GM19025 (cell line): Measurements from ENCODE around the gene ATG4C.
A peak's percentile ranks its signal among the peaks of the same experiment; 100 is the strongest.
"Not testable (repeated sequence)": the region's sequence is repeated elsewhere in the genome, so short reads cannot be mapped to it uniquely, and the experiment has no call there.

Experiments
- ATAC-seq: cut with Tn5 transposase; IDR thresholded peaks from one replicate; pipeline ENCODE4 v1.9.1; 2021; ENCODE audit warnings: mild to moderate bottlenecking, low read depth, moderate library complexity; ENCODE audit not compliant: unreplicated experiment

ATG4C gene

GRCh38 chr1:62774006-62774405, 9.9 kb upstream of the ATG4C start:
- no peak for ATAC-seq

GRCh38 chr1:62774971-62775595, 8.8 kb upstream of the ATG4C start:
- no peak for ATAC-seq

DNA sequence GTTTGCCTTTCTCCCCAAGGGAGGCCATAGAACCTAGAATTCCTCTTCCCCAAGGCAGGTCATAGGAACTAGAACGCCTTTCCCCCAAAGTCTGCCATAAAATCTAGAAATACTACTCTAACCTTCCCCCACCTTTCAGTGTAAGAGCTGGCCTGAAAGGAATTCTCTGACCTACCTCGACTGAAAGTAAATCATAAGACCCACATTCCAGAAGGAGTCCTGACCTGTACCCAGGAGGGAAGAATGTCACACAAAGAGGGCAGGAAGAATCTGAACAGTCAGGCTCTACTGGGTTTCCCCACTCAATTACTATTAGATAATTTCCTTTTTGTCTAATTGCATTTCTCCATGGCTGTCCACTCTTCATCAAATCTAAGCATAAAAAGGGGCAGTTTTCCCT, 5.7 kb upstream of the ATG4C start:
- ATAC-seq, result no peak

DNA sequence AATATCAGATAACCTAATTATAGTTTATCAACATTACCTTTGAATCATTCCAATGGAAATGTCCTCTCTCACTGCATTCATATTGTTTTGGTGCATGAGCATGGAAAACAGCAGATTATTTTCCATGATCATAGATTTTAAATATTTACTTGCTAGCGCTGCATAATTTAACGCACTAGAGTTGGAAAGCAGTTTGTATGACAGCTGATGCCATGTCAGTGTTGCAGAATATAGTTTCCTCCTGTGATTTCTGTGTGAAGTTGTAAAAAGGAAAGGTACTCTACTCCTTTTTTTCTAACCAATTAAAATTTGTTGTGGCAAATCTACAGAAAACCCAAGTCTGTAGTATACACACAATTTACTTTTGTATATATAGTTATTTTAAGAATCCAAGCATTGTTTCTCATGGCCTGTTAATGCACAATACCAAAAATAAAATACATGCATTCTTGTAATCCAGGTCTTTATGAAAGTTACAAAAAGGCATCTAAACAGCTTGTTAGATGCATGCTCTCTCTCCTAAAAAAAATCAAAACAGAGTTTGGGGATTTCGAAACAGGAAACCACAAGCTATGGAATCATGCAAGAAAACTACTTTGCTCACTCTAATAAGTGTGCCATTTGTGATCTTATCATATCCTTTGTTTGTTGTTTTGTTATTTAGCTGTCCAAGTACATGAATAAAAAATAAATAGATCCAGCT, 1.9 kb upstream of the ATG4C start:
- ATAC-seq, result no peak

- ATAC-seq, result not testable (repeated sequence)
Observed at GRCh38 chr1:62782544-62783212, 1.3 kb upstream of the ATG4C start.

DNA sequence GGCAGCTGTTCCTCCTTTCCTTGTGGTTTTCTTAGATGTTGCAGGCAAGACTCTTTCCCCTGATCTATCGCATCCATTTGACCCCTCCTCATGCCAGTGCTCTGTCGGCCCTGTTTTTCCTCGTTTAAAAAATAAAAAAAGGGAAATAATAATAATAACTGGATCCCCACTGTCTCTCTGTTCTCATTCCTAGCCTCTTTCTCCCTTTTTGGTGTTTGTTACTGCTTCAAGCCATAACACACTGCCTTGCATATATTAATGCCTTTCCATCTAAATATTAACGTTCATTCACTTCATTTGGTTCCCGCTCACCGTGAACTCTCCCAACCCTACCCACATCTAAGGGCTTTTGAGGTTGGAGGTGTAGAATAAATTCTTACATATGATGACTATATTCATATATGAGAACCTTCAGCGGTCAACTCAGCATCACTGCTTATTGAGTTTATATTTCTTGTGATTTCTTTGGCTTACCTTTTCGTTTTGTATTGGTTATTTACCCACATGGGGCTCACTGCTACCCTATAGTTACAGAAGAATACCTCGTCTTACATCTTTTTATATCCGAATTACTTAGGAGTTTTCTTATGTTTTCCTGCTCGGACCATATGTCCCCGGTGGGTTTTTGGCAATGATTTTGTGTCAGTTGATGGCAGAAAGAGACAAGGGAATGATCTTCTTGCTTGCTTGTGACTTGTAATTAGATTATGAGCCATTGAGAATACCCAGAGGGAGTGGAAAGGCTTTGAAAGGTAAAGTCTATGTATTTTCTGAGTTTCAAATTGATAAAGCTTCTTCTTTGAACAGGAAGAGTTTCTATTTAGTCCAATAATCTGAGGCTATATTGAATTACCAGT, 805 bp downstream of the ATG4C start:
- peak; percentile 17 for ATAC-seq

GRCh38 chr1:62790716-62791115, 6.8 kb downstream of the ATG4C start:
- no peak for ATAC-seq

DNA sequence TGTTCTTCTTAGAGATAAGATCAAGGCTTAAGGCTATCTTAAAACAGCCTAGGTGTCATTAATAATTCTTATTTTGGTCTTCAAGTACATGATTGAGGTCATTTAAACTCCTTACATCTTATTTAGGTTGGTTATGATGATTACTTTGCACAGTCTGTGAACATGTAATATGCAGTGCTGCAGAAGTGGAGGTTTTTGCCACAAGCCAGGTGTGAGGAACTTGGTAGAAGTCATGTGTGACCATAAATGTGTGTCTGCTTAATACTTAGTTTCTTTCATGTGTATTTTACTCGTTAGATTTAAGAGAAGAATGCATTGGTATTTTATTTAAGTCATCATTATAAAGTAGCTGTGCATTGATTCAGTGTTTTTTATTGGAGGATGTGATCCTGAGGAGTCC, 10.1 kb downstream of the ATG4C start:
- no peak for ATAC-seq

DNA sequence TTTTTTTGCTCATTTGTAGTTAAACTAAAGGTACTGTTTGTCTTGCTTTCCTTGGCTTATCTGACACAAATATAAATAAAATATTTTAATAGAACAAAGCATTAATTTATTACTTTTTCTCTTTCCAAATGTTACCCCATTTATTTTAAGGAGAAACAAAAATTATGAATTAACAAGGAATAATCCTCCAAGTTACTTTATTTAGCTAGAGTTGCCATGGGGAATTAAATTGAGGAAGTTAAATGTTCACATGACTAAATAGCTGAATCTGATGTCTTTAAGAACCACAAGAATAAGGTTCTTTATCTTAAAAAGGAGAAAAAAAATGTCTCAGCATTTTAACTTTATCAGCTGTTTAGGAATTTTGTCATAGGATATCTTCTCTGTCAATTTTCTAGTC, 12.3 kb downstream of the ATG4C start:
- ATAC-seq, result no peak

DNA sequence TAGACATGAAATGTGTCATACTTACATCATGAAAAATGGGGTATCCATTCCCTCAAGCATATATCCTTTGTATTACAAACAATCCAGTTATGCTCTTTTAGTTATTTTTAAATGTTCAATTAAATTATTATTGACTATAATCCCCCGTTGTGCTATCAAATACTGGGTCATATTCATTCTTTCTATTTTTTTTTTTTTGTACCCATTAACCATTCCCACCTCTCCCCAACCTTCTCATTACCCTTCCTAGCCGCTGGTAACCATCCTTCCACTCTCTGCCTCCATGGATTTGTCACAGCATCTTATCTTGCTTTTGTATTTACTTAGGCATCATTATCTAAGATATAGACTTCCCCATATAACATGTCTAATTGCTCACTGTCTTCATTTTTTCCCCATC, 15.8 kb downstream of the ATG4C start:
- no peak for ATAC-seq

DNA sequence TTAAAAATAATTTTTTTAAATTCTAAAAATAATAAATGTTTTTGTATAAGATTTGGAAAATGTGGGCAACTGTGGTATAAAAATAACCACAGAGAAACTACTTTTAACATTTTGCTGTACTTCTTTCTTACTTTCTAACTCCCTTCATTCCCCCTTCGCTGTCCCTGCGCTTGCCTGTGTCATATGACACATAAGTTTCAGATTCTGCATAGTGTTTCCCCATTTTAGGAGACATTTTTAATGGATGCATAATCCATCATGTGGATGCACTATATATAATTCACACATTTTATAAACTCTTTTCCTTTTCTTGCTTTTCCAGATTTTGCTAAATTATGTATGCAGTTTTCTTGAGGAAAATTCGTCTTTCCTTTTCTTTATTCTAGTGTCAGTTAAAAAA, 16.3 kb downstream of the ATG4C start:
- no peak for ATAC-seq

DNA sequence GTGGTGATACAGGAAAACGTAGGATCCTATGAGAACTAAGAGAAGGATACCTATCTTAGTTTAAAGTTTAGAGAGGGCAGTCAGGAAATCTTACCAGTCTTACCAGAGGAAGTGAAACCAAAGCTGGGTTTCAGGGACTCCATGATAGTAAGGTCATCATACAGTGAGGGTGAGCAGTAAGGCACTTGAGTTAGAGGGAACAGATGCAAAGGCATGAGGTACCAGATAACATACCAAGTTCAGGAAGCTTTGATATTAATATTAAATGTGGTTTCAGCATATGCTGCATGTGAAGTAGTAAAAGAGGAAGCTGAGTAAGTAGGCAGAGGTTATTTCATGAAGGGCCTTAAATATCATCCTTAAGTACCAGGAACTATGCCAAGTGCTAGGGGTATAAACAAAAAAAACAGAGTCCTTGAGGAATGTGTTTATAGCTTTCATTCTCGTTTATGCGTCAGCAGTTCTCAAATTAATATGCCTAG, 16.9 kb downstream of the ATG4C start:
- ATAC-seq, result peak; percentile 99

- ATAC-seq, result no peak
Observed at GRCh38 chr1:62809788-62810187, 25.9 kb downstream of the ATG4C start.

GRCh38 chr1:62810420-62811274, 26.7 kb downstream of the ATG4C start:
- peak; percentile 84 for ATAC-seq

DNA sequence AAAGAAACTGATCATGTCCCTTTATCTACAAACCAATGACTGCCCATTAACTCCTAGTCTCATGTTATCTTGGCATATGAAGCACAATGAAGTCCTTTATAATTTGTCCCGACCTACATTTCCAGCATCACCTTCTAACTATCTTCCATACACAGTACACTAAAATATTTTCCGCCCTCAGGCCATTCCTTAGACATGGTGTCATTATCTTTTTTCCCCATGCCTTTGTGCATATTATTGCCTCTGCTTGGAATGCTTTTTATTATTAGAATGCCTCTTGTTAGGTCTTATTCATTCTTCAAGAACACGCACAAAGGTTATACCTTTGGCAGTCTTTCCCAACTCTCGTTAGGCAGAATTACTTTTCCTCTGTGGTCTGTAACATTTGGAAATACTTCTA, 39.6 kb downstream of the ATG4C start:
- ATAC-seq, result no peak

GRCh38 chr1:62826901-62827300, 43.0 kb downstream of the ATG4C start:
- no peak for ATAC-seq

GRCh38 chr1:62827786-62828185, 43.9 kb downstream of the ATG4C start:
- not testable (repeated sequence) for ATAC-seq

- no peak for ATAC-seq
Observed at GRCh38 chr1:62832276-62832675, 48.3 kb downstream of the ATG4C start.

GRCh38 chr1:62833529-62833928, 49.6 kb downstream of the ATG4C start:
- no peak for ATAC-seq

DNA sequence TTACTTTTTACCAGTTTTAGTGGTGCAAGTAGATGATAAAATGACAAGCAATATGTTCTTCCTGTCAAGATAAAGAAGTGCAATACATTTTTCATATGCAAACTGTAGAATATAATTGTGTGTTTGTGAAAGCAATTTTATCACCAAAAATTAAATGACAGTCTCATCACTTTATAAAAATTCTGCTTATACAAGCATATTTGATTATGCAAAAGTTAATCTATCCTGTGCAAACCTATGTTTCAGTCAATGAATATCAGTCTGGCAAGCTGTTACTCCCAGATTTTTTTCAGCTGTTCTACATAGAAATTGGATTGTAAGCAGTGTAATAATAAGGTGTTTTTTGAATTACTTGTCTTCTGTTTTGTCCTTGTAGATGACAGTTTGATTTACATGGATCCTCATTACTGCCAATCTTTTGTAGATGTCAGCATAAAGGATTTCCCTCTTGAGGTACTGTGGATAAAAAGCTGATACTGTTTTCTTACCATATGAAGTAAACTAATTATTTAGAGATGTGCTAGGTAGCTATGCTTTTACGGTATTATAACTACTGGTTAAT, 50.5 kb downstream of the ATG4C start:
- ATAC-seq, result no peak
